ENCODE data around the gene BRIP1. TPM values are rescaled to one million over a fixed set of nuclear protein-coding genes. Genes with fewer than 3 reads are reported as not detected.

BRIP1 gene
- total RNA-seq, 4 donors from 2014 or later: 0.13 to 0.42 (median 0.31) TPM

- 52% methylated on average over 2 of the region's 2 CpGs for WGBS
These were observed 53.4 kb downstream of the BRIP1 start for GRCh38 chr17:61809816-61810392.

GRCh38 chr17:61808442-61808841 is 54.9 kb downstream of the BRIP1 start:
- no peaks in the 10 kb centered on the region for H3K36me3 ChIP-seq
- 95% methylated on average over 8 of the region's 8 CpGs for WGBS

More at GRCh38 chr17:61809816-61810392, 53.4 kb downstream of the BRIP1 start:
- DNase-seq (ENCODE audit: extremely low spot score): no peak
- no peaks in the 10 kb centered on the region for H3K4me1 ChIP-seq
- H3K36me3 ChIP-seq: no peaks in the 10 kb centered on the region
- H3K9me3 ChIP-seq: no peaks in the 10 kb centered on the region
- H3K4me3 ChIP-seq: no peak overlapping the region
- no peaks in the 10 kb centered on the region for H3K27me3 ChIP-seq
- intact Hi-C loops (cut with DNase I): no loop called here
- no peak overlapping the region for H3K27ac ChIP-seq (replicated peaks in 1 of 4)
- no peak for TF ChIP-seq POLR2A (IDR thresholded peaks at IDR 0.05; ENCODE audit: low read depth)
- no peak for TF ChIP-seq POLR2AphosphoS5 (IDR thresholded peaks at IDR 0.05)
- no peak for TF ChIP-seq CTCF (IDR thresholded peaks at IDR 0.05)
- no peak for TF ChIP-seq EP300 (IDR thresholded peaks at IDR 0.05)

GRCh38 chr17:61806936-61807335 is 56.4 kb downstream of the BRIP1 start:
- intact Hi-C loops (cut with DNase I): no loop called here
- no peaks in the 10 kb centered on the region for H3K4me1 ChIP-seq
- no peaks in the 10 kb centered on the region for H3K36me3 ChIP-seq
- no peaks in the 10 kb centered on the region for H3K9me3 ChIP-seq
- no peaks in the 10 kb centered on the region for H3K27me3 ChIP-seq
- DNase-seq (ENCODE audit: extremely low spot score): no peak
- 92% methylated on average over 1 of the region's 1 CpG for WGBS
- no peak overlapping the region for H3K27ac ChIP-seq (replicated peaks in 1 of 4)
- TF ChIP-seq EP300 (IDR thresholded peaks at IDR 0.05): no peak
- no peak for TF ChIP-seq CTCF (IDR thresholded peaks at IDR 0.05)
- no peak overlapping the region for H3K4me3 ChIP-seq

More at GRCh38 chr17:61808442-61808841, 54.9 kb downstream of the BRIP1 start:
- TF ChIP-seq CTCF (IDR thresholded peaks at IDR 0.05) (no peak), POLR2AphosphoS5 (IDR thresholded peaks at IDR 0.05) (no peak), POLR2A (IDR thresholded peaks at IDR 0.05; ENCODE audit: low read depth) (no peak), EP300 (IDR thresholded peaks at IDR 0.05) (no peak)
- Histone ChIP-seq H3K4me1 (no peaks in the 10 kb centered on the region), H3K27ac (replicated peaks in 1 of 4) (no peak overlapping the region), H3K9me3 (no peaks in the 10 kb centered on the region), H3K4me3 (no peak overlapping the region), H3K27me3 (no peaks in the 10 kb centered on the region)
- intact Hi-C loops (cut with DNase I): no loop called here
- no peak for DNase-seq (ENCODE audit: extremely low spot score)

- intact Hi-C loops (cut with DNase I): no loop called here
- Histone ChIP-seq H3K27me3 (no peaks in the 10 kb centered on the region), H3K9me3 (no peaks in the 10 kb centered on the region), H3K4me1 (no peaks in the 10 kb centered on the region), H3K36me3 (no peaks in the 10 kb centered on the region), H3K4me3 (no peak overlapping the region), H3K27ac (replicated peaks in 1 of 4) (no peak overlapping the region)
- TF ChIP-seq POLR2A (IDR thresholded peaks at IDR 0.05; ENCODE audit: low read depth) (no peak), POLR2AphosphoS5 (IDR thresholded peaks at IDR 0.05) (no peak), CTCF (IDR thresholded peaks at IDR 0.05) (no peak), EP300 (IDR thresholded peaks at IDR 0.05) (no peak)
- no peak for DNase-seq (ENCODE audit: extremely low spot score)
- whole genome bisulfite sequencing: 92% methylated on average over 7 of the region's 7 CpGs
These were observed 57.1 kb downstream of the BRIP1 start for GRCh38 chr17:61806081-61806828.
